A549 treated with AZD9567 at 1 μM for 4 hours (cell line): ENCODE results near the gene TAF1C. TPM values are rescaled to one million over a fixed set of nuclear protein-coding genes. Genes with fewer than 3 reads are reported as not detected.

Experiments
- total RNA-seq: library from RNA; stranded (reverse); fragments of 200-300 nt; extraction: Qiagen RNA extraction; gene quantifications from 5 replicates; pipeline ENCODE4 v1.2.3, GENCODE V29; 2022; ENCODE audit not compliant: insufficient read depth

TAF1C gene, protein sequence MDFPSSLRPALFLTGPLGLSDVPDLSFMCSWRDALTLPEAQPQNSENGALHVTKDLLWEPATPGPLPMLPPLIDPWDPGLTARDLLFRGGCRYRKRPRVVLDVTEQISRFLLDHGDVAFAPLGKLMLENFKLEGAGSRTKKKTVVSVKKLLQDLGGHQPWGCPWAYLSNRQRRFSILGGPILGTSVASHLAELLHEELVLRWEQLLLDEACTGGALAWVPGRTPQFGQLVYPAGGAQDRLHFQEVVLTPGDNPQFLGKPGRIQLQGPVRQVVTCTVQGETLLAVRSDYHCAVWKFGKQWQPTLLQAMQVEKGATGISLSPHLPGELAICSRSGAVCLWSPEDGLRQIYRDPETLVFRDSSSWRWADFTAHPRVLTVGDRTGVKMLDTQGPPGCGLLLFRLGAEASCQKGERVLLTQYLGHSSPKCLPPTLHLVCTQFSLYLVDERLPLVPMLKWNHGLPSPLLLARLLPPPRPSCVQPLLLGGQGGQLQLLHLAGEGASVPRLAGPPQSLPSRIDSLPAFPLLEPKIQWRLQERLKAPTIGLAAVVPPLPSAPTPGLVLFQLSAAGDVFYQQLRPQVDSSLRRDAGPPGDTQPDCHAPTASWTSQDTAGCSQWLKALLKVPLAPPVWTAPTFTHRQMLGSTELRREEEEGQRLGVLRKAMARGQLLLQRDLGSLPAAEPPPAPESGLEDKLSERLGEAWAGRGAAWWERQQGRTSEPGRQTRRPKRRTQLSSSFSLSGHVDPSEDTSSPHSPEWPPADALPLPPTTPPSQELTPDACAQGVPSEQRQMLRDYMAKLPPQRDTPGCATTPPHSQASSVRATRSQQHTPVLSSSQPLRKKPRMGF
- total RNA-seq, result 17.7 to 39.9 TPM (median 32.8 TPM) in 5 replicates

DNA sequence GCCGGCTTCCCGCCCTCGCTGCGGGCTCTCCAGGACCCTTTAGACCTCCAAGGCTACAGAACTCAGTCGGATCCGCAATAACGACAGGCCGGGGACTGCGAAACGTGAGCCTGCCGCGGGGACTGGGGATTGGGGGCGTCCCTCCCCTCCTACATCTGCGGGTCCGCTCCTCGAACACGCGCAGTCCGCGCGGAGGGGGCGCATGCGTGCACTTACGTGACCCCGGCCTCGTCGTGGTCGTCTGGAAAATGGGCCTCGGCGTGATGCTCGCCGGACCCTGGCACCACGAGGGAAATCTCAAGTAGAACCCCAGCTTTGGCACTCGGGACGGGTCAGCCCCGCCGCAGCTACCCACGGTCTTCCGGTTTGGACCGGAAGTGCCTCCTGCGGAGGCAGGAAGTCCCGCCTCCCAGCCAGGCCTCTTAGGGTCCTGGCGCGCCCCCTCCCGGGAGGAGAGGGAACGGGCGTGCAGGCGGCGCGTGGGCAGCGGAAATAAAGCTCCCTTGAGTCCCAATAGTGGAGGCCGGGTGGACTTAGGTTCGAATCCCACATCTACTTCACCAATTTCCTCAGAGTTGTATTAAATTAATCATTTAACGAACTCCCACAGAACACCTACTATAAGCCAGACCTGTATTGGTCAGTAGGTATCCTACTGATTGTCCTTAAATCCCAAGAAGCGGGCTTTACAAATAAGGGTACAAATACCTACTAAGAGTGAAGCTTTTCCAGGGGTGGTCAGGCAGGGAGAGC, at the start of gene TAF1C:
TSS of gene TAF1C (minus strand) at position 373 of the 753 bp plus-strand sequence. CDS start 2,069 bp downstream, outside the sequence.

DNA sequence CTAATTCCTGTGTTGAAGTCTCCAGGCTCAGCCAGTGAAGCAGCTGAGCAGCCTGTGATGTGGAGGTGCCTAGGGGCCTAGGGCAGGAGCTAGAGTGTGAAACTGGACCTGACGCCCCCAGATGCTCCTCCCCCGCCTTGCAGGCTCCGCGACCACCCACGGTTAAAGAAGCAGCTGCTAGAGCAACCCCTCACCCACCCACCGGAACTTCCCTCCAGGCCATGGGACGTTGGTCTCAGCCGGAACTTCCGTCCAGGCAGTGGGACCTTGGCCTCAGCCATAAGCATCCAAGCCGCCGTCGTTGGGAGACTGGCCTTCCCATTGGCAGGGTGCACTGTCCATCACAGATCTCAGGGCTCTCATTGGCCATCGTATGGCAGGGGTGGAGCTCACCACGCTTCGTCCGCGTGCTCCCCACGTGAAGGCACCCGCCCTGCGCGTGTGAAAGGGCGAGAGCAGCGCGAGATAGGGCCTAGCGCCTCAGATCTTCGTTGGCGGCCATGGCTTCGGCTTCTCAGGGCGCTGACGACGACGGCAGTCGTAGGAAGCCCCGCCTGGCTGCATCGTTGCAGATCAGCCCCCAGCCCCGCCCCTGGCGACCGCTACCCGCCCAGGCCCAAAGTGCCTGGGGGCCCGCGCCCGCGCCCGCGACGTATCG, 4.0 kb upstream of the TAF1C start, which contains the start of gene ADAD2:
TSS of gene ADAD2 (plus strand) at position 427 of the 658 bp plus-strand sequence. CDS start at position 501, 74 bp downstream.

DNA sequence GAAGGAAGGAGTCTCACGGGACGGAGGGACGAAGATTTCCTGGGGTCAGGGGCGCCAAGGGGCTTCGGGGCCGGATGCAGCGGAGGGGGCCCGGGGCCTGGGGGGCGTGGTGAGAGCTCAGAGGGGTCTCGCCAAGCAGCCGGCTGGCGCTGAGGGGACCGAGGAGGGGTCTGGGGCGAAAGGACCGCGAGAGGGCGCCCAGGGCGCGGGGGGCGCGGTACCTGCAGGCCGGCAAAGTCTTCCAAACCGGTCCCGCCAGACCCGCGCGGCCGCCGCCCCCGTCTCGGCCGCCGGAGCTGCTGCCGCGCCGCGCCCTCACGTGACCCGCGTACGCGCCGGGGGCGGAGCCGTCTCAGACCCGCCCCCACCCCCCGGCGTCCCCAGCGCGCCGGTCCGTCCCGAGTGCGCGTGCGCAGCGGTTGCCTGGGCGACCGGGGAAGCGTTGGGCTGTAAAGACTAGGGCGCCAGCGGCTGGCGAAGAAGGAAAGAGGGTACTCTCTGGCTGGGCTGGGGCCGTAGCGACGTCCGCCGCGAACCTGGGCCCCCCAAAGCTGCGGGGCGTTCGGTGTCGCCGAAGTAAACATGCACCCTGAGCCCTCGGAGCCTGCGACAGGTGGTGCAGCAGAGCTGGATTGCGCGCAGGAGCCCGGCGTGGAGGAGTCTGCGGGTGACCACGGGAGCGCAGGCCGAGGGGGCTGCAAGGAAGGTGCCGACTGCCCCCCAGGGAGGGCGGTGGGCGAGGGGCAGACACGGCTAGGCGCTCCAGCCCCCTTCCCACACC, 41.8 kb downstream of the TAF1C start, which contains the start of the genes DNAAF1 and HSDL1:
TSS of gene DNAAF1 (plus strand) at position 450 of the 781 bp plus-strand sequence. CDS start at position 583, 133 bp downstream.
TSS of gene HSDL1 (minus strand) at position 319 of the 781 bp plus-strand sequence. CDS start 13,856 bp downstream, outside the sequence.

Other genes starting within 250 kb of the TAF1C start
- 16.6 to 38.3 TPM (median 25.8 TPM) in 5 replicates for gene OSGIN1, start 233.8 kb downstream of the TAF1C start, total RNA-seq
- 2.3 to 3.1 TPM (median 2.5 TPM) in 4 of 5 replicates, not detected in the other for gene NECAB2, start 218.8 kb downstream of the TAF1C start, total RNA-seq
- gene SLC38A8, start 144.3 kb downstream of the TAF1C start, total RNA-seq, result not detected in 5 replicates
- gene MBTPS1, start 70.1 kb downstream of the TAF1C start, total RNA-seq, result 40.6 to 52.6 TPM (median 44.6 TPM) in 5 replicates
- gene HSDL1, start 41.9 kb downstream of the TAF1C start, total RNA-seq, result 19.4 to 22.2 TPM (median 21.4 TPM) in 5 replicates
- 0.20 to 0.38 TPM (median 0.32 TPM) in 4 of 5 replicates, not detected in the other for gene DNAAF1, start 41.7 kb downstream of the TAF1C start, total RNA-seq
- gene ADAD2, start 4.1 kb upstream of the TAF1C start, total RNA-seq, result 0.06 to 0.13 TPM in 2 of 5 replicates, not detected in the others
- gene KCNG4, start 53.0 kb upstream of the TAF1C start, total RNA-seq, result 0.02 TPM in 1 of 5 replicates, not detected in the others
- gene WFDC1, start 107.8 kb upstream of the TAF1C start, total RNA-seq, result not detected in 5 replicates
- gene ATP2C2, start 181.5 kb upstream of the TAF1C start, total RNA-seq, result 0.07 to 0.46 TPM (median 0.13 TPM) in 3 of 5 replicates, not detected in the others